SK-N-DZ (cell line): Measurements from ENCODE around the gene VRK3.
"Not testable (repeated sequence)": the region's sequence is repeated elsewhere in the genome, so short reads cannot be mapped to it uniquely, and the experiment has no call there.

Experiments used
- DNase-seq: peaks from one replicate; pipeline ENCODE4 v3.0.0-alpha.2; 2015; ENCODE audit warnings: low spot score

Gene VRK3

DNA sequence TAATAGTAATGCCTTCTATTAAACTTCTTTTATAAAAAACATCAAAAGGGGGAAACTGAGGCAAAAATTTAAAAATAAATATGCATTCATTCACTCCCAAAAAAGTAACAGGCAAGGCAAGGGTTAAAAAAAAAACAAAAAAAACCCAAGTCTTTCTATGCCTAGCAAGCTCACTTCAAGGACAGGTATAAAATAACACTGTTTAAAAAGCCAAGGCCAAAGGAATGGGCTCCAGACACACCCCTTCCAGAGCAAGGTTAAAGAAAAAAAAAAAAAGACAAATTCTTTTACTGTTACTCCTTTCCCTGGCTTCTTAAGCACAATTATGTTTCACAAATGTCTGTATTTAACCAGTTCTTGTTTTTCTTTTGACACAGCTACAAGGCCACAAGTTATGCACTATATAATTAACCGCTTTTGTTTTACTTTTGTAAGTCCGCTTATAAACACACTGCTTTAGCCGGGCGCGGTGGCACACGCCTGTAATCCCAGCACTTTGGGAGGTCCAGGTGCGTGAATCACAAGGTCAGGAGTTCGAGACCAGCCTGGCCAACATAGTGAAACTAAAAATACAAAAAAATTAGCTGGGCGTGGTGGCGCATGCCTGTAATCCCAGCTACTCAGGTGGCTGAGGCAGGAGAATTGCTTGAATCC, 67.8 kb downstream of the VRK3 start:
- DNase-seq: no peak

GRCh38 chr19:49956115-49956495, 69.1 kb downstream of the VRK3 start:
- no peak for DNase-seq

DNA sequence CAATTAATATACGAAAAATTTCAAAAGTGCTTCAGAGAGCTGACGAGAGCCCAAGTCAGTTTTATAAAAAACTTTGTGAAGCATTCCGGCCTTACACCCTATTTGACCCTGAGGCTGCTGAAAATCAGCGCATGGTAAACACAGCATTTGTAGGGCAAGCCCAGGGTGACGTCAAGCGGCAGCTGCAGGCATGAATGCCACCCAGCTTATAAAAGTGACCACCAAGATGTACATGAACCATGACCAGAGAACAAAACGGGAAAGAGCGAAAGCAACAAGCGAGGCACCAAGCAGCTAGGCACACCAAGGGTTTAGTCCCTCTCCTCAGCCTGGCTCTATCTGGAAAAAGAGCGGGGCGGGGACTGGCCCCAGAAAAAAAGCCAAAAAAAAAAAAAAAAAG, 70.2 kb downstream of the VRK3 start:
- no peak for DNase-seq

GRCh38 chr19:49954092-49954829, 70.9 kb downstream of the VRK3 start:
- DNase-seq: no peak

GRCh38 chr19:49953416-49953815, 71.8 kb downstream of the VRK3 start:
- DNase-seq: no peak

GRCh38 chr19:49952906-49953305, 72.3 kb downstream of the VRK3 start:
- no peak for DNase-seq

DNA sequence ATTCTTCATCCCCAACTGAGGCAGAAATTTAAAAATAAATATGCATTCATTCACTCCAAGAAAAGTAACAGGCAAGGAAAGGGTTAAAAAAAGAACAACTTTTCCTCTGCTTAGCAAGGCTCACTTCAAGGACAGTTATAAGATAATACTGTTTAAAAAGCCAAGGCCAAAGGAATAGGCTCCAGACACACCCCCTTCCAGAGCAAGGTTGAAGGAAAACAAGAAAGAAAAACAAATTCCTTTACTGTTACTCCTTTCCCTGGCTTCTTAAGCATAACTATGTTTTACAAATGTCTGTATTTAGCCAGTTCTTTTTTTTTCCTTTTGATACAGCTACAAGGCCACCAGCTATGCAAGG, 72.7 kb downstream of the VRK3 start:
- no peak for DNase-seq

DNA sequence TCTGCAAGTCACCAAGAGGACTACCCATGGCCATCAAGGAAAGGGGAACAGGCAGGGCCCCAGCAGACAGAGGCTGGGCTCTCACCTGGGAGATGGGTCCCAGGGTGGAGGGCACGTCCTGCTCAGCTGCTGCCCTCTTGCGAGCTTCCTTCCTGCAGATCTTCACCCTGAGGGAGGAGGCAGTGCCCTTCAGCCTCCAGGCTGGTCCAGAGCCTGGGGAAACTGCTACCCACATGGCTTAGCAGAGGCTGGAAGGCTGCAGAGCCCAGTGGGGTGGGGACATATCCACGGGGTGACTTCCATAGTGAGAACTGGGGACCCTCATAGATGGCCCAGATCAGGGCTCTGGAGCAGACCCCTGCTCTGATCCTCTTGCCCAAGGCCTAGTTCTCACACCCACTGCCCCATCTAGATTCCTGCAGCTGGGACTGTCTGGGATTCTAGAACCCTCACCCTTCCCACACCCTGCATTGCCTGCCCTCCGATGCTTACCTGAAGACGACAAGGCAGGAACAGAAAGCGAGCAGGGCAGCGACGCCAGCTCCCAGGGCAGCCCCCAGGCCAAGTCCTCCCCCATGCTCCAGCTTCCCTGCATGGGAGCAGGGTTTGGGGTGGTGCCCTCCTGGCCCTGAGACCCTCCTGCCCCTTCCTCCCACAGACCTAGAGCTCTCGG, 73.2 kb downstream of the VRK3 start:
- no peak for DNase-seq

DNA sequence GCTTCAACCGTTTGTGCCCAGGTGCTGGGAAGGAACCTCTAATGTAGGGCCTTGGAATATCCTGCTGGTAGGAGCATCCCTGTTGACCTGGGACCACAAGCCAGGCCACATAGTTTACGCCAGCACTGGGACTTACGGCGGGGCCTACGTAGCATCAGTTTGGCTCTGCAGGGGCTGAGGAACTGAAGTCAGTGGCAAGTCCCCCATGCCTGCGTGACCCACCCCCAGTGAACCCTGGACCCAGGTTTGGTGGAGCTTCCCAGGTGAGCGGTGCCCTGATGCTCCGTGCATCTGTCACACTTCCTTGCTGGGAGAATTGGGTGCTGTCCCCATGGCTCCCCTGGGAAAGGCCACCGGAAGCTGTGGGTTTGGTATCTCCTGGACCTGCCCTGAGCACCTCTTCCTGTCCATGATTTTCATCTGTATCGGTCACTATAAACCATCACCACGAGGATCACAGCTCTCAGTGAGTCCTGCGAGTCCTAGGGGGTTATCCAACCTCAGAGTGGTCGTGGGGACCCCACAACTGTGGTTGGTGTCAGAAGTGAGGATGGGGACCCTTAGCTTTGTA, 74.1 kb downstream of the VRK3 start:
- no peak for DNase-seq

- DNase-seq: no peak
These were observed 74.6 kb downstream of the VRK3 start for GRCh38 chr19:49950590-49950948.

DNA sequence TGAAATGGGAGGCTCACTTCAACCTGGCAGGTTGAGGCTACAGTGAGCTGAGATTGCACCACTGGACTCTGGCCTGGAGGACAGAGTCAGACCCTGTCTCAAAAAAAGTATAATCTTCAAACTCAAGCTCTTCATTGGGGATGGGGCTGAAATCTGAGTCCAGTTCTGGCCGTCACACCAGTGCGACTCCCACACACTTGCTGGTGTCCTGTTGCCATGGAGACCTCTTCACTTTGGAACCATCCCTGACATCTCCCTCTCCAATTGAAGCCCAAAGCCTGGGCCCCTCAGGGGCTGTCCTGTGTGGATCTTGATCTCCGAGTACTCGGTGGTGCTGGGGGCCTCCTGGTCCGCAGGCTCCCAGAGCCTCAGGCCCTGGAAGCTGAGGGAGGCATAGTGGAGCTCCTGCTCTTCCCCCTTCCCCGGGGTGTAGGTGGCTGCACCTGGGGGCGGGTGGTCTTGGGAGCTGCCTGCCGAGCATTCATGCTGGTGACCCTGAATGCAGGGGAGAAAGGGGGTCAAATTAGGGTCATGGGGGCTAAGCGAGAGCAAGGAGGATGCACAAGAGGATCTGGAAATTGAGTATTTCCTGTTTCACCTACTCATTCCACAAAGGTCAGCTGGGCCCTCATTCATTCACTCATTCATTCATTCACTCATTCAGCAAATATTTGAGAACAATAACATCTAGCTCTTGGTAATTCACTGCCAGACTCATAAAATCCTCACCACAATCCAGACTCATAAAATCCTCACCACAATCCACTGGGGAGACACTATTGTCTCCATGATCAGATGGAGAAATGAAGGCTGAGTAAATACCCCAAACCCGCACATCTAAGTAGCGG, 75.2 kb downstream of the VRK3 start:
- no peak for DNase-seq

DNA sequence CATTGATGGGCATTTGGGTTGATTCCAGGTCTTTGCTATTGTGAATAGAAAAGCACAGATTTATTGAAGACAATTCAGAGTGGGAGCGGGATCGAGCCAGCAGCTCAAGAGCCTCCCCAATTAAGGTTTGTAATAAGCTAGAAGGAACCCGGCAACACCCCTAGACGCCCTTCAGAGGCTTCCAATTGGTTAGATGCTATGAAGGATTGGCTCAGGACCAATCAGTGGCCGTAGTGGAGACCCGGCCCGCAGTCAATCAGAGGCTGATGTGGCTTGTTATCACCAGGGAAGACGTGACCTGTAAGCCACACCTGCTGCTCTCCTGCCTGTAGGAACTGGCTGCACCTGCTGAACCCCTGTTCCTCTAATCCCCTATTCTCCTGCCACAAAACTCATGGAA, 78.8 kb downstream of the VRK3 start:
- no peak for DNase-seq

- DNase-seq: not testable (repeated sequence)
These were observed 80.6 kb downstream of the VRK3 start for GRCh38 chr19:49944567-49944966.

- no peak for DNase-seq
These were observed 84.7 kb downstream of the VRK3 start for GRCh38 chr19:49940482-49940791.

DNA sequence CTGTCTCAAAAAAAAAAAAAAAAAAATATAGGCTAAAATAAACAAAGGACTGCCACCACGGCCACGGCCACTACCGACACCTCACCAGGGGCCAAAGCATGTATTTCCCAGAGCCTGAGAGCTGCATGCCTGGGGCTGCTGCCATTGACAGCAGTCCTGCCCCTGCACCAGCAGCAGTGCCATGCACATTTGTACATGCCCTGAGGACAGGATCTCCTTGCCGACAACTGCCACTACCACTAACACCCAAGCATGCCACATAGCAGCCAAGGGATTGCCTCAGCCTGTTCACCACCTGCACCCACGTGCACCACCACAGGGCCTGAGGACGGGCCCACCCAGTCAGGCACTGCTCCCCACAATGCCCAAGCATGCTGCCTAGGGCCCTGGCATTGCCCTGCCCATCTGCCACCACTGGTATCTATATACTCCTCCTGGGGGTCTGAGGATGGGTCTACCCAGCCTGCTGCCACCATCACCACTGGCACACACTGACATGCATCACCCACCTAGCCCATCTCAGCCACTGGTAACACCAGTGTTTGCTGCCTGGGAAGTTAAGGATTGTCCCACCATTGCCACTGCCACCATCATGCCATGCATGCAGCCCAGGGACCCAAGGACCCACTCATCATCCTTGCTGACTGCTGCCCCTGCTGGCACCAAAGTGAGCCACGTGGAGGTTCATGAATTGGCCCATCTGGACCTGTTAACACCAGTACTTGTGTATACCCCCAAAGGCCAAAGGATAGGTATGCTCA, 85.3 kb downstream of the VRK3 start:
- no peak for DNase-seq

- DNase-seq: no peak
These were observed 86.5 kb downstream of the VRK3 start for GRCh38 chr19:49938662-49939061.

DNA sequence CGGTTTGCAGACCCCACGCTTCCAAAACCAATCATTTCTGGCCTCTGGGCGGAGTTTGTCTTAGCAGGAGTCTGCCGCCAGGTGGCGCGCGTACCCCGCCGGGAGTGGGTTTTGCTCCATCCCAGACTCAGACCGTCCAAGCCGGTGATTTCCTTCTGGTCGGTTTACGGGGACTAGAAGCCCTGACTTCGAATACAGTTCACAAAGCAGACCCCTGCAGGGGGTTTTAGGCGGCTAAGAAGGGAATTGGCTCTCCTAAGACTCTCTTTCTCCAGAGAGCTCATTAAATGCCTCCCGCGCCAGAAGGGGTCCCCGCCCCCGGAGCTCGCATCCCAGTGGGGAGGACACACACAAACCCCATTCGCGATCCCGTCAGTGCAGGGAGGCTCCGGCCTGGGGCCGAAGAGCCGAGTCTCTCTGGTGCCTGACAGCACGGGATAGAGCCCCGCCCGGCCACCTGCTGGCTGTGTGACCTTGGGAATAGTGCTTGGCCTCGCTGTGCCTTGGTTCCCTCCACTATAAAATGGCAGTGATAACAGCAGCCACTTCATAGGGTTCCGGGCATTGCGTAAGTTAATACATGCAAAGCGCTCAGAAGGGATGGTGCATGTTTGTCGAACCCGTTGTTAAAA, 87.3 kb downstream of the VRK3 start:
- DNase-seq: peak; percentile 57

GRCh38 chr19:49936549-49936948, 88.6 kb downstream of the VRK3 start:
- DNase-seq: no peak

- DNase-seq: no peak
These were observed 91.5 kb downstream of the VRK3 start for GRCh38 chr19:49933643-49934042.

- no peak for DNase-seq
These were observed 92.4 kb downstream of the VRK3 start for GRCh38 chr19:49932731-49933131.

DNA sequence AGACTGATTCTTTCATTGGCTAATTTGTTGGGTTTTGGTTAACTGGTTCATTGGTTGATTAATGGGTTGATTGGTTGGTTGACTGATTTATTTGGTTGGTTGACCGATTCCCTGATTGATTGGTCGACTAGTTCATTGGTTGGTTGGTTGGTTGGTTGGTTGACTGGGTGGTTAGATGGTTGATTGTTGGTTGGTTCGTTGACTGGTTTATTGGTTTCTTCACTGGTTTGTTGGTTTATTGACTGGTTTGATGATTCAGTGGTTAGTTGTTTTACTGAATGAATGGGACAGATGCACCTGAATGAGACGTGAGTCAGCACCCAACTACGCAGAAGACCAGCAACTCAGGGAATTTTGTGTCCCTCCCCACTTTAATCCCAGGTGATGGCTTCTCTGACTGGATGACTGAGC, 93.1 kb downstream of the VRK3 start:
- DNase-seq: no peak
